ENCODE measurements around the gene SLC38A1.

DNA sequence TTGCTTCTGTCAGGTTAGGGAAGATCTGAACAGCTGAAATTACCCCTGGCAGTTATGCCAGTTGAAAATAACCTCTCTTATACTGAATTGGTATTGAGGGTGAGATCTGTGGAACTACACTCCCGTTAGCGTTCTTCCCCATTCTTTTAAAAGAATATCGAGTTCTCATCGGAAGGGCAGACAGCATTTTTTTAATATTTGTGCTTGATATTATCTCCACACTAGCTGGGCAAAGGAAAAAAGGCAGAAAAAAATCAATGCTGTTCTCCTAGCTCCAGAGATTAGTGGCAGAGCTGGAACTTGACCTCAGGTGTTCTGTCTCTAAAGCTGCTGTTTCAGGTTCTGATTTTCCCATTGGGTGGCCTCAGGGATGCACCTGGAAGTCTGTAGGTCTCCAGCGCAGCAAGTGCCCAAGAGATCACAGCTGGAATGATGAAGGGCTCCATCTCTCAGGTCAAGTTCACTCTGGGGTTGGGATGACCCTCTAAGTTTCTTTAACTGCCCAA, 67.5 kb downstream of the SLC38A1 start:
- TF ChIP-seq, protein P1, sequence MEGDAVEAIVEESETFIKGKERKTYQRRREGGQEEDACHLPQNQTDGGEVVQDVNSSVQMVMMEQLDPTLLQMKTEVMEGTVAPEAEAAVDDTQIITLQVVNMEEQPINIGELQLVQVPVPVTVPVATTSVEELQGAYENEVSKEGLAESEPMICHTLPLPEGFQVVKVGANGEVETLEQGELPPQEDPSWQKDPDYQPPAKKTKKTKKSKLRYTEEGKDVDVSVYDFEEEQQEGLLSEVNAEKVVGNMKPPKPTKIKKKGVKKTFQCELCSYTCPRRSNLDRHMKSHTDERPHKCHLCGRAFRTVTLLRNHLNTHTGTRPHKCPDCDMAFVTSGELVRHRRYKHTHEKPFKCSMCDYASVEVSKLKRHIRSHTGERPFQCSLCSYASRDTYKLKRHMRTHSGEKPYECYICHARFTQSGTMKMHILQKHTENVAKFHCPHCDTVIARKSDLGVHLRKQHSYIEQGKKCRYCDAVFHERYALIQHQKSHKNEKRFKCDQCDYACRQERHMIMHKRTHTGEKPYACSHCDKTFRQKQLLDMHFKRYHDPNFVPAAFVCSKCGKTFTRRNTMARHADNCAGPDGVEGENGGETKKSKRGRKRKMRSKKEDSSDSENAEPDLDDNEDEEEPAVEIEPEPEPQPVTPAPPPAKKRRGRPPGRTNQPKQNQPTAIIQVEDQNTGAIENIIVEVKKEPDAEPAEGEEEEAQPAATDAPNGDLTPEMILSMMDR (IDR thresholded peaks at IDR 0.05): no peak
- TF ChIP-seq, protein P2, sequence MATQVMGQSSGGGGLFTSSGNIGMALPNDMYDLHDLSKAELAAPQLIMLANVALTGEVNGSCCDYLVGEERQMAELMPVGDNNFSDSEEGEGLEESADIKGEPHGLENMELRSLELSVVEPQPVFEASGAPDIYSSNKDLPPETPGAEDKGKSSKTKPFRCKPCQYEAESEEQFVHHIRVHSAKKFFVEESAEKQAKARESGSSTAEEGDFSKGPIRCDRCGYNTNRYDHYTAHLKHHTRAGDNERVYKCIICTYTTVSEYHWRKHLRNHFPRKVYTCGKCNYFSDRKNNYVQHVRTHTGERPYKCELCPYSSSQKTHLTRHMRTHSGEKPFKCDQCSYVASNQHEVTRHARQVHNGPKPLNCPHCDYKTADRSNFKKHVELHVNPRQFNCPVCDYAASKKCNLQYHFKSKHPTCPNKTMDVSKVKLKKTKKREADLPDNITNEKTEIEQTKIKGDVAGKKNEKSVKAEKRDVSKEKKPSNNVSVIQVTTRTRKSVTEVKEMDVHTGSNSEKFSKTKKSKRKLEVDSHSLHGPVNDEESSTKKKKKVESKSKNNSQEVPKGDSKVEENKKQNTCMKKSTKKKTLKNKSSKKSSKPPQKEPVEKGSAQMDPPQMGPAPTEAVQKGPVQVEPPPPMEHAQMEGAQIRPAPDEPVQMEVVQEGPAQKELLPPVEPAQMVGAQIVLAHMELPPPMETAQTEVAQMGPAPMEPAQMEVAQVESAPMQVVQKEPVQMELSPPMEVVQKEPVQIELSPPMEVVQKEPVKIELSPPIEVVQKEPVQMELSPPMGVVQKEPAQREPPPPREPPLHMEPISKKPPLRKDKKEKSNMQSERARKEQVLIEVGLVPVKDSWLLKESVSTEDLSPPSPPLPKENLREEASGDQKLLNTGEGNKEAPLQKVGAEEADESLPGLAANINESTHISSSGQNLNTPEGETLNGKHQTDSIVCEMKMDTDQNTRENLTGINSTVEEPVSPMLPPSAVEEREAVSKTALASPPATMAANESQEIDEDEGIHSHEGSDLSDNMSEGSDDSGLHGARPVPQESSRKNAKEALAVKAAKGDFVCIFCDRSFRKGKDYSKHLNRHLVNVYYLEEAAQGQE (IDR thresholded peaks at IDR 0.05; ENCODE audit: low read depth, low read length): no peak
- TF ChIP-seq, protein P3, sequence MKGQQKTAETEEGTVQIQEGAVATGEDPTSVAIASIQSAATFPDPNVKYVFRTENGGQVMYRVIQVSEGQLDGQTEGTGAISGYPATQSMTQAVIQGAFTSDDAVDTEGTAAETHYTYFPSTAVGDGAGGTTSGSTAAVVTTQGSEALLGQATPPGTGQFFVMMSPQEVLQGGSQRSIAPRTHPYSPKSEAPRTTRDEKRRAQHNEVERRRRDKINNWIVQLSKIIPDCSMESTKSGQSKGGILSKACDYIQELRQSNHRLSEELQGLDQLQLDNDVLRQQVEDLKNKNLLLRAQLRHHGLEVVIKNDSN (IDR thresholded peaks at IDR 0.05; ENCODE audit: borderline replicate concordance, low read depth): no peak
- TF ChIP-seq EP300 (IDR thresholded peaks at IDR 0.05; ENCODE audit: borderline replicate concordance in 1 of 2, low read depth in 1 of 2, low read length in 1 of 2): no peak
- TF ChIP-seq, protein P4, sequence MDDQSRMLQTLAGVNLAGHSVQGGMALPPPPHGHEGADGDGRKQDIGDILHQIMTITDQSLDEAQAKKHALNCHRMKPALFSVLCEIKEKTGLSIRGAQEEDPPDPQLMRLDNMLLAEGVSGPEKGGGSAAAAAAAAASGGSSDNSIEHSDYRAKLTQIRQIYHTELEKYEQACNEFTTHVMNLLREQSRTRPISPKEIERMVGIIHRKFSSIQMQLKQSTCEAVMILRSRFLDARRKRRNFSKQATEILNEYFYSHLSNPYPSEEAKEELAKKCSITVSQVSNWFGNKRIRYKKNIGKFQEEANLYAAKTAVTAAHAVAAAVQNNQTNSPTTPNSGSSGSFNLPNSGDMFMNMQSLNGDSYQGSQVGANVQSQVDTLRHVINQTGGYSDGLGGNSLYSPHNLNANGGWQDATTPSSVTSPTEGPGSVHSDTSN (IDR thresholded peaks at IDR 0.05): no peak
- TF ChIP-seq RAD21 (IDR thresholded peaks at IDR 0.05; ENCODE audit: low read length): no peak
- no peak for TF ChIP-seq TEAD4 (IDR thresholded peaks at IDR 0.05; ENCODE audit: borderline replicate concordance, insufficient read depth)
- TF ChIP-seq MXI1 (IDR thresholded peaks at IDR 0.05; ENCODE audit: low read depth, low read length): no peak
- TF ChIP-seq GABPA (IDR thresholded peaks at IDR 0.05; ENCODE audit: low read depth): no peak
- TF ChIP-seq TAF1 (IDR thresholded peaks at IDR 0.05; ENCODE audit: borderline replicate concordance, low read depth, low read length): no peak
- TF ChIP-seq EZH2phosphoT487 (IDR thresholded peaks at IDR 0.05; ENCODE audit: borderline replicate concordance, low read depth): no peak
- TF ChIP-seq SIN3A (IDR thresholded peaks at IDR 0.05; ENCODE audit: borderline replicate concordance, low read depth, low read length): no peak
- TF ChIP-seq NRF1 (IDR thresholded peaks at IDR 0.05; ENCODE audit: low read depth, low read length): no peak
- TF ChIP-seq POLR2AphosphoS5 (IDR thresholded peaks at IDR 0.05; ENCODE audit: low read depth, low read length): no peak

Measured in SK-N-SH (cell line).